Epidermal melanocyte (primary cell): ENCODE results near the gene APOL6.

Source experiments
- DNase-seq: peaks from one replicate; pipeline ENCODE4 v3.0.0; 2011; ENCODE audit warnings: low spot score; ENCODE audit not compliant: insufficient read length

Gene APOL6

GRCh38 chr22:35717572-35717971 is 69.3 kb downstream of the APOL6 start, which contains the start of gene APOL5:
APOL5 (plus strand) TSS chr22:35717872; CDS start chr22:35717872, 0 bp downstream.
- no peak for DNase-seq
